T-helper 1 cell (primary cell): ENCODE data around the gene COPZ1.
"Not testable (repeated sequence)": the region's sequence is repeated elsewhere in the genome, so short reads cannot be mapped to it uniquely, and the experiment has no call there.

Source experiments
- DNase-seq, 5 donors: peaks; one replicate each; pipeline ENCODE4 v3.0.0-alpha.2; 2012 to 2020

The COPZ1 gene

GRCh38 chr12:54337280-54337842, 12.4 kb downstream of the COPZ1 start:
- no peak for DNase-seq

- no peak for DNase-seq
These were observed 13.1 kb downstream of the COPZ1 start for GRCh38 chr12:54337854-54338650.

GRCh38 chr12:54338698-54339296, 13.9 kb downstream of the COPZ1 start:
- no peak for DNase-seq

GRCh38 chr12:54340846-54341245, 15.9 kb downstream of the COPZ1 start:
- no peak for DNase-seq

- no peak for DNase-seq
These were observed 16.7 kb downstream of the COPZ1 start for GRCh38 chr12:54341378-54342300.

- DNase-seq: no peak
These were observed 24.1 kb downstream of the COPZ1 start for GRCh38 chr12:54349036-54349435.

GRCh38 chr12:54349679-54350078, 24.7 kb downstream of the COPZ1 start:
- no peak for DNase-seq

- DNase-seq: no peak
These were observed 25.8 kb downstream of the COPZ1 start for GRCh38 chr12:54350743-54351142.

GRCh38 chr12:54351341-54351740, 26.4 kb downstream of the COPZ1 start:
- no peak for DNase-seq

- DNase-seq: no peak
These were observed 27.1 kb downstream of the COPZ1 start for GRCh38 chr12:54352022-54352531.

- DNase-seq: no peak
These were observed 28.3 kb downstream of the COPZ1 start for GRCh38 chr12:54352891-54353874.

GRCh38 chr12:54354271-54354670, 29.3 kb downstream of the COPZ1 start:
- DNase-seq: not testable (repeated sequence)

GRCh38 chr12:54355104-54355815, 30.3 kb downstream of the COPZ1 start:
- DNase-seq: no peak

- DNase-seq: no peak
These were observed 31.3 kb downstream of the COPZ1 start for GRCh38 chr12:54356228-54356627.

- DNase-seq: no peak
These were observed 32.0 kb downstream of the COPZ1 start for GRCh38 chr12:54356951-54357356.

GRCh38 chr12:54357506-54358190, 32.7 kb downstream of the COPZ1 start:
- no peak for DNase-seq

GRCh38 chr12:54358191-54358944, 33.4 kb downstream of the COPZ1 start:
- peak in 3 of 5 donors; percentile 32 to 71 (median 33) for DNase-seq

GRCh38 chr12:54358945-54359761, 34.2 kb downstream of the COPZ1 start:
- DNase-seq: peak; percentile 85 to 98 (median 93)
